ENCODE results near the gene GNG11. TPM values are rescaled to one million over a fixed set of nuclear protein-coding genes. Genes with fewer than 3 reads are reported as not detected.
"Not testable (repeated sequence)": the region's sequence is repeated elsewhere in the genome, so short reads cannot be mapped to it uniquely, and the experiment has no call there.

Gene GNG11
- total RNA-seq, 1 experiment from 2014 or later = not detected

- H3K4me2 ChIP-seq (ENCODE audit: low read depth, low read length, poor library complexity, severe bottlenecking); DNase-seq; H3K4me3 ChIP-seq (ENCODE audit: low read length); H3K9me2 ChIP-seq (replicated peaks; ENCODE audit: insufficient read depth, low read length); H3K27ac ChIP-seq (ENCODE audit: low read length); H4K20me1 ChIP-seq (ENCODE audit: insufficient read depth, low read depth, low read length); H3K9me3 ChIP-seq (ENCODE audit: low read length); H3K79me2 ChIP-seq (ENCODE audit: low read length); H3K27me3 ChIP-seq (ENCODE audit: low read length); H3K36me3 ChIP-seq (ENCODE audit: insufficient read depth, low read length); H2AFZ ChIP-seq (ENCODE audit: low read length); H3K9ac ChIP-seq (ENCODE audit: low read length); H3K4me1 ChIP-seq (ENCODE audit: low read length): not testable (repeated sequence)
Observed at GRCh38 chr7:93915888-93916287, 5.6 kb upstream of the GNG11 start.

DNA sequence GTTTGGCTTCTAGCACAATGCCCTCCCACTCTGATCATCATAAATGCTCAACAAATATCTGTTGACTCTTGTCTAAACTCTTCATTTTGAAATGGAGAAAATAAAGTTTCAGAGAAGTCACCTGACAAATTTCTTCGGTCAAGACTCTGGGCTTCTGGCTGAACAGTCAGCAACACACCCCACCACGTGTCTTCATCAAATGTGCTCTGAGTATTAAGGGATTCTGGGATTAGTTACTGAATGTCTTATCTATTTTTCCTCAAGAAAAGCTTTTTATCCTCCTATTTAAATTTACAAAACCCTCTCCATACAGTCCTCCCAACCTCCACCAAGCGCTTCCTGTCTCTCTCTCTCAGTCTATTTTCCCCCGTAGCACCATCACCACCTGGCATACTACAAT is 5.2 kb upstream of the GNG11 start:
- H4K20me1 ChIP-seq (ENCODE audit: insufficient read depth, low read depth, low read length); H3K4me2 ChIP-seq (ENCODE audit: low read depth, low read length, poor library complexity, severe bottlenecking); DNase-seq; H3K79me2 ChIP-seq (ENCODE audit: low read length); H3K27me3 ChIP-seq (ENCODE audit: low read length); H3K9me3 ChIP-seq (ENCODE audit: low read length); H2AFZ ChIP-seq (ENCODE audit: low read length); H3K4me1 ChIP-seq (ENCODE audit: low read length); H3K36me3 ChIP-seq (ENCODE audit: insufficient read depth, low read length); H3K9ac ChIP-seq (ENCODE audit: low read length); H3K4me3 ChIP-seq (ENCODE audit: low read length); H3K9me2 ChIP-seq (replicated peaks; ENCODE audit: insufficient read depth, low read length); H3K27ac ChIP-seq (ENCODE audit: low read length): not testable (repeated sequence)

DNA sequence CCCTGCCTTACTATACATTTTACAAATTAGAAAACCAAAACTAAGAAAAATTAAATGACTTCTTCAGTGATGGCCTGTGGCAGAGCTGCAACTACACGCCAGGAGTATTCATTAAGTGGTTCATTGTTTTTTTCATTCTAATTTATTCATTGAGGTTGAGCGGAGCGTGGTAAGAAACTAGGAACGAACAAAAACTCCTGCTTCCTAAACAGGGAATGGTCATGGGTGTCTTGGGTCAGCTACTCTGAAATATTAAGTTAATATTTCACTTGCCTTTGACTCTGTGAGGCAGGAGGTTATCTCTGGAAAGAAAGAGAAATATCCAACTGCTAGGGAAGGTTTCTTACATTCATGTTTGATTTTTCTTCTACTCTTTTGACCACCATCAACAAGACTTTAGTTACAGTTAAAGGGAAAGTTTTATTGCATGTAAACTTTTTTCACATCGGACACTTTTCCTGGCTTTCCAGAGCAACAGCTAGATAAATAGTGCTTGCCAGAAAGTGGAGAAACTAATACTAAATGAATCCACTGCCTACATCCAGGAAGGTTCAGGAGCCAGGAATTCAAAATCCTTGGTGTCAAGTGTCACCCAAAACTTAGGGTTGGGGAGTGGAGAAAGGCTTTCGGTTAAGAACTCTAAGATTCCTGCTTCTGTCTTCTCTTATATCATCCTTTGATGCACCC is 896 bp upstream of the GNG11 start:
- Histone ChIP-seq H3K79me2 (ENCODE audit: low read length) (no peaks in the 10 kb centered on the region), H3K4me1 (ENCODE audit: low read length) (no peaks in the 10 kb centered on the region; the same call in 1 of the 2 replicates), H3K27me3 (ENCODE audit: low read length) (no peaks in the 10 kb centered on the region), H3K36me3 (ENCODE audit: insufficient read depth, low read length) (no peaks in the 10 kb centered on the region), H3K27ac (ENCODE audit: low read length) (no peak overlapping the region), H3K4me2 (ENCODE audit: low read depth, low read length, poor library complexity, severe bottlenecking) (no peak overlapping the region), H3K9me3 (ENCODE audit: low read length) (no peaks in the 10 kb centered on the region), H4K20me1 (ENCODE audit: insufficient read depth, low read depth, low read length) (no peaks in the 10 kb centered on the region), H3K4me3 (ENCODE audit: low read length) (no peak overlapping the region), H3K9me2 (replicated peaks; ENCODE audit: insufficient read depth, low read length) (no peaks in the 10 kb centered on the region), H2AFZ (ENCODE audit: low read length) (no peak overlapping the region), H3K9ac (ENCODE audit: low read length) (no peak overlapping the region)
- DNase-seq = no peak

DNA sequence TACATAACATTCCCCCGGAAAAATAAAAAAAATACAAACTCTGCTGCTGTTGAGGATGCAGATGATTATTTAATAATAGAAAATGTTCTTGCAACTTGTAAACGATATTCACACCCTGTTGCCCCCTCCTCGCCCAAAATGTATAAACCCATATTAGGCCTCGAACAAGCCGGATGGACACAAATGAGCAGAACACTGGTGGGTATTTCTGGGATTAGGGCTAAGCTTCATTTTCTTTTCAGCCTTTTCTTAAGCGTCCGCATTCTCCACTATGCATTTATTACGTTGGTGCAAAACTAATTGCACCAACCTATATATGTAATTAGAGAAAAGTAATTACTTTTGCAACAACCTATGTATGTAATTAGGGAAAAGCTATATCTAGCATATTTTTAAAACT is 349 bp upstream of the GNG11 start:
- DNase-seq = no peak
- Histone ChIP-seq H4K20me1 (ENCODE audit: insufficient read depth, low read depth, low read length) (no peaks in the 10 kb centered on the region), H3K27me3 (ENCODE audit: low read length) (no peaks in the 10 kb centered on the region), H2AFZ (ENCODE audit: low read length) (no peak overlapping the region), H3K4me1 (ENCODE audit: low read length) (no peaks in the 10 kb centered on the region; the same call in 1 of the 2 replicates), H3K9me3 (ENCODE audit: low read length) (no peaks in the 10 kb centered on the region), H3K4me3 (ENCODE audit: low read length) (no peak overlapping the region), H3K36me3 (ENCODE audit: insufficient read depth, low read length) (no peaks in the 10 kb centered on the region), H3K4me2 (ENCODE audit: low read depth, low read length, poor library complexity, severe bottlenecking) (no peak overlapping the region), H3K9me2 (replicated peaks; ENCODE audit: insufficient read depth, low read length) (no peaks in the 10 kb centered on the region), H3K79me2 (ENCODE audit: low read length) (no peaks in the 10 kb centered on the region), H3K9ac (ENCODE audit: low read length) (no peak overlapping the region), H3K27ac (ENCODE audit: low read length) (no peak overlapping the region)

DNA sequence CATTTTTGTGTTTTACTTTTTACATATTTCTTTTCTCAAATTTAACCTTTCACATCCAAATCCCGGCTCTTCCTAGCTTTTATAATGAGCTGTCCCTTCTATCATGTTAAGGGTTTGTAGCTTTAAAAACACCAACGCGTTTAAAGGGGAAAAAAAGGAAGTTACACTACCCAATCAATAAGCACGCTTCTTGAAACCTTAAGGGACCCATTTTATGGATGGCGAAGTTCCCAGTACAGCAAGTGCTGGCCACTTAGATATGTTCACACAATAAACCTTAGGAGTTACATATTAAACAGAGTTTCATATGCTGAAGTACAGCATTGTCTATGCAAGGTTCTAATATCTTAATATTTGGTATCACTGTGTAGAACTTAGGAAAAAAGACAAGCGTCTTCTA is 1.8 kb downstream of the GNG11 start:
- H3K27ac ChIP-seq (ENCODE audit: low read length) = no peak overlapping the region
- H3K4me2 ChIP-seq (ENCODE audit: low read depth, low read length, poor library complexity, severe bottlenecking) = no peak overlapping the region
- no peaks in the 10 kb centered on the region; the same call in 1 of the 2 replicates for H3K4me1 ChIP-seq (ENCODE audit: low read length)
- no peak overlapping the region for H3K4me3 ChIP-seq (ENCODE audit: low read length)
- no peak for DNase-seq
- H3K9me2 ChIP-seq (replicated peaks; ENCODE audit: insufficient read depth, low read length) = no peaks in the 10 kb centered on the region
- no peaks in the 10 kb centered on the region for H4K20me1 ChIP-seq (ENCODE audit: insufficient read depth, low read depth, low read length)
- no peak overlapping the region for H3K9ac ChIP-seq (ENCODE audit: low read length)
- no peaks in the 10 kb centered on the region for H3K27me3 ChIP-seq (ENCODE audit: low read length)
- H3K79me2 ChIP-seq (ENCODE audit: low read length) = no peaks in the 10 kb centered on the region
- H2AFZ ChIP-seq (ENCODE audit: low read length) = no peak overlapping the region
- H3K9me3 ChIP-seq (ENCODE audit: low read length) = no peaks in the 10 kb centered on the region
- no peaks in the 10 kb centered on the region for H3K36me3 ChIP-seq (ENCODE audit: insufficient read depth, low read length)

DNA sequence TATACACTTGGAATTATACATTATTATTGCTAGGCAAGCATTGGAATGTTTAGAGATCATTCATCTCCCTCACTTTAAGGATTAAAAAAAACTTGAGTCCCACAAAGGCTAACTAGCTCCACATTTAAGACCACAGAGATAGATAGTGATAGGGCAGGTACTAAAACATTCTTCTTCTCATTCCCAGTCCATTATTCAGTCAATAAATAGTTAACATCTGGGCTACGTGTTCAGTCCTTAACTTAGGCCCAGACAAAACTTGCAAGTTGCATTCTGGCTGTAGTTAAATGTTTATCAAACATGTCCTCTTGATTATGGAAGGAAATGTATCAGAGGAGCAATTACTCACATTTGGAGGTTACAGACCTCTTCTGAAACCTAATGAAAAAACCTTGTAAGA is 2.4 kb downstream of the GNG11 start:
- no peak overlapping the region for H3K4me3 ChIP-seq (ENCODE audit: low read length)
- H4K20me1 ChIP-seq (ENCODE audit: insufficient read depth, low read depth, low read length) = no peaks in the 10 kb centered on the region
- H3K4me1 ChIP-seq (ENCODE audit: low read length) = no peaks in the 10 kb centered on the region; the same call in 1 of the 2 replicates
- H3K9me3 ChIP-seq (ENCODE audit: low read length) = no peaks in the 10 kb centered on the region
- no peak for DNase-seq
- H3K9ac ChIP-seq (ENCODE audit: low read length) = no peak overlapping the region
- H3K36me3 ChIP-seq (ENCODE audit: insufficient read depth, low read length) = no peaks in the 10 kb centered on the region
- no peak overlapping the region for H3K27ac ChIP-seq (ENCODE audit: low read length)
- no peaks in the 10 kb centered on the region for H3K9me2 ChIP-seq (replicated peaks; ENCODE audit: insufficient read depth, low read length)
- H3K4me2 ChIP-seq (ENCODE audit: low read depth, low read length, poor library complexity, severe bottlenecking) = no peak overlapping the region
- H3K79me2 ChIP-seq (ENCODE audit: low read length) = no peaks in the 10 kb centered on the region
- H2AFZ ChIP-seq (ENCODE audit: low read length) = no peak overlapping the region
- H3K27me3 ChIP-seq (ENCODE audit: low read length) = no peaks in the 10 kb centered on the region

GRCh38 chr7:93926800-93927199 is 5.3 kb downstream of the GNG11 start:
- Histone ChIP-seq H3K79me2 (ENCODE audit: low read length) (no peaks in the 10 kb centered on the region), H3K4me1 (ENCODE audit: low read length) (no peaks in the 10 kb centered on the region; the same call in 1 of the 2 replicates), H3K27ac (ENCODE audit: low read length) (no peak overlapping the region), H3K4me3 (ENCODE audit: low read length) (no peak overlapping the region), H3K27me3 (ENCODE audit: low read length) (no peaks in the 10 kb centered on the region), H3K9me2 (replicated peaks; ENCODE audit: insufficient read depth, low read length) (no peaks in the 10 kb centered on the region), H3K36me3 (ENCODE audit: insufficient read depth, low read length) (no peaks in the 10 kb centered on the region), H2AFZ (ENCODE audit: low read length) (no peak overlapping the region), H3K9ac (ENCODE audit: low read length) (no peak overlapping the region), H3K9me3 (ENCODE audit: low read length) (no peaks in the 10 kb centered on the region), H3K4me2 (ENCODE audit: low read depth, low read length, poor library complexity, severe bottlenecking) (no peak overlapping the region), H4K20me1 (ENCODE audit: insufficient read depth, low read depth, low read length) (no peaks in the 10 kb centered on the region)
- DNase-seq = no peak

- Histone ChIP-seq H3K27me3 (ENCODE audit: low read length) (no peaks in the 10 kb centered on the region), H3K4me2 (ENCODE audit: low read depth, low read length, poor library complexity, severe bottlenecking) (no peak overlapping the region), H3K36me3 (ENCODE audit: insufficient read depth, low read length) (no peaks in the 10 kb centered on the region), H3K4me3 (ENCODE audit: low read length) (no peak overlapping the region), H3K4me1 (ENCODE audit: low read length) (no peaks in the 10 kb centered on the region), H4K20me1 (ENCODE audit: insufficient read depth, low read depth, low read length) (no peaks in the 10 kb centered on the region), H3K9ac (ENCODE audit: low read length) (no peak overlapping the region), H3K9me2 (replicated peaks; ENCODE audit: insufficient read depth, low read length) (no peaks in the 10 kb centered on the region), H3K9me3 (ENCODE audit: low read length) (no peaks in the 10 kb centered on the region), H2AFZ (ENCODE audit: low read length) (no peak overlapping the region), H3K79me2 (ENCODE audit: low read length) (no peaks in the 10 kb centered on the region), H3K27ac (ENCODE audit: low read length) (no peak overlapping the region)
- no peak for DNase-seq
Observed at GRCh38 chr7:93927585-93927984, 6.0 kb downstream of the GNG11 start.

Measured in Karpas-422 (cell line).